HL-60 (cell line): ENCODE data around the gene BPIFB6.

ENCODE experiments used
- GABPA ChIP-seq: IDR thresholded peaks from 2 replicates; pipeline ENCODE4 v1.6.1; 2012; ENCODE audit warnings: low read depth
- POLR2AphosphoS5 ChIP-seq: IDR thresholded peaks from 2 replicates; pipeline ENCODE4 v1.6.1; 2012; ENCODE audit warnings: low read depth
- SPI1 ChIP-seq: IDR thresholded peaks from 2 replicates; pipeline ENCODE4 v1.6.1; 2012; ENCODE audit warnings: low read depth, mild to moderate bottlenecking, borderline replicate concordance
- TF ChIP-seq, protein P1 (sequence below): IDR thresholded peaks from one replicate; pipeline ENCODE4 v1.5.1; 2011; ENCODE audit warnings: low read length, control low read depth, inconsistent platforms; ENCODE audit not compliant: insufficient read depth
- TF ChIP-seq, protein P2 (sequence below): IDR thresholded peaks from 2 replicates; pipeline ENCODE4 v1.6.1; 2012; ENCODE audit warnings: low read depth; ENCODE audit not compliant: insufficient replicate concordance

DNA sequence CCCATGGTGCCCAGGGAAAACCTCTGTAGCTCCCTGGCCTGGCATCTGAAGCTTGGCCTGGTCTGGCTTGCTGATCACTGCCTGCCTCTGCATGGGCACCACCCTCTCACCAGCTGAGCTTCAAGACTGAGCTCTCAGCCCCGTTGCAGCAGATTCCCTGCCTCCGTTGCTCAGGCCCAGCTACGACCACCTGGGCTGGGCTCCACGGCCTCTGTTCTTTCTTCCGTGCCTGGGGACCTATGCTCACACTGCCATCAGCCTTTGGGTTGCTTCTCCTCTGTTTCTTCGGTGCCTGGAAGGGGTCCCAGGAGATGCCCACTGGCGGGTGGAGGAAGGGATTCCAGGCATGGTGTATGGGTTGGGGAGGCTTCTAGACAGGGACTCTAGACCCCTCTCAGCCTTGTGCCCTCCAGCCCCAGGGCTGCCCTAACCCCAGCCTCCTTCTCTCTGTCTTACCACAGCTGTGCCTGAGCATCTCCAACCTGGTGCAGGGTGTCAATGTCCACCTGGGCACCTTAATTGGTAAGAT lies 14.8 kb upstream of the BPIFB6 start:
- TF ChIP-seq, protein P1, sequence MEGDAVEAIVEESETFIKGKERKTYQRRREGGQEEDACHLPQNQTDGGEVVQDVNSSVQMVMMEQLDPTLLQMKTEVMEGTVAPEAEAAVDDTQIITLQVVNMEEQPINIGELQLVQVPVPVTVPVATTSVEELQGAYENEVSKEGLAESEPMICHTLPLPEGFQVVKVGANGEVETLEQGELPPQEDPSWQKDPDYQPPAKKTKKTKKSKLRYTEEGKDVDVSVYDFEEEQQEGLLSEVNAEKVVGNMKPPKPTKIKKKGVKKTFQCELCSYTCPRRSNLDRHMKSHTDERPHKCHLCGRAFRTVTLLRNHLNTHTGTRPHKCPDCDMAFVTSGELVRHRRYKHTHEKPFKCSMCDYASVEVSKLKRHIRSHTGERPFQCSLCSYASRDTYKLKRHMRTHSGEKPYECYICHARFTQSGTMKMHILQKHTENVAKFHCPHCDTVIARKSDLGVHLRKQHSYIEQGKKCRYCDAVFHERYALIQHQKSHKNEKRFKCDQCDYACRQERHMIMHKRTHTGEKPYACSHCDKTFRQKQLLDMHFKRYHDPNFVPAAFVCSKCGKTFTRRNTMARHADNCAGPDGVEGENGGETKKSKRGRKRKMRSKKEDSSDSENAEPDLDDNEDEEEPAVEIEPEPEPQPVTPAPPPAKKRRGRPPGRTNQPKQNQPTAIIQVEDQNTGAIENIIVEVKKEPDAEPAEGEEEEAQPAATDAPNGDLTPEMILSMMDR = no peak
- TF ChIP-seq POLR2AphosphoS5 = no peak
- TF ChIP-seq, protein P2, sequence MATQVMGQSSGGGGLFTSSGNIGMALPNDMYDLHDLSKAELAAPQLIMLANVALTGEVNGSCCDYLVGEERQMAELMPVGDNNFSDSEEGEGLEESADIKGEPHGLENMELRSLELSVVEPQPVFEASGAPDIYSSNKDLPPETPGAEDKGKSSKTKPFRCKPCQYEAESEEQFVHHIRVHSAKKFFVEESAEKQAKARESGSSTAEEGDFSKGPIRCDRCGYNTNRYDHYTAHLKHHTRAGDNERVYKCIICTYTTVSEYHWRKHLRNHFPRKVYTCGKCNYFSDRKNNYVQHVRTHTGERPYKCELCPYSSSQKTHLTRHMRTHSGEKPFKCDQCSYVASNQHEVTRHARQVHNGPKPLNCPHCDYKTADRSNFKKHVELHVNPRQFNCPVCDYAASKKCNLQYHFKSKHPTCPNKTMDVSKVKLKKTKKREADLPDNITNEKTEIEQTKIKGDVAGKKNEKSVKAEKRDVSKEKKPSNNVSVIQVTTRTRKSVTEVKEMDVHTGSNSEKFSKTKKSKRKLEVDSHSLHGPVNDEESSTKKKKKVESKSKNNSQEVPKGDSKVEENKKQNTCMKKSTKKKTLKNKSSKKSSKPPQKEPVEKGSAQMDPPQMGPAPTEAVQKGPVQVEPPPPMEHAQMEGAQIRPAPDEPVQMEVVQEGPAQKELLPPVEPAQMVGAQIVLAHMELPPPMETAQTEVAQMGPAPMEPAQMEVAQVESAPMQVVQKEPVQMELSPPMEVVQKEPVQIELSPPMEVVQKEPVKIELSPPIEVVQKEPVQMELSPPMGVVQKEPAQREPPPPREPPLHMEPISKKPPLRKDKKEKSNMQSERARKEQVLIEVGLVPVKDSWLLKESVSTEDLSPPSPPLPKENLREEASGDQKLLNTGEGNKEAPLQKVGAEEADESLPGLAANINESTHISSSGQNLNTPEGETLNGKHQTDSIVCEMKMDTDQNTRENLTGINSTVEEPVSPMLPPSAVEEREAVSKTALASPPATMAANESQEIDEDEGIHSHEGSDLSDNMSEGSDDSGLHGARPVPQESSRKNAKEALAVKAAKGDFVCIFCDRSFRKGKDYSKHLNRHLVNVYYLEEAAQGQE = no peak
- no peak for TF ChIP-seq SPI1
- TF ChIP-seq GABPA = no peak
